Tibial nerve (tissue), 4 donors: Measurements from ENCODE around the gene SH3RF2.

Experiments
- CTCF ChIP-seq, 5 experiments: fragments of 200-600 bp in 3 of 5; fragments of 450-650 bp in 2 of 5; sonication (generic) in 3 of 5; IDR thresholded peaks; one replicate each; pipeline ENCODE4 v1.5.1; 2016 to 2019; ENCODE audit warnings: antibody characterized with exemption in 5 of 5, mild to moderate bottlenecking in 3 of 5, moderate library complexity in 2 of 5
- EP300 ChIP-seq, 2 donors: sonication (generic); formaldehyde crosslinking; IDR thresholded peaks; one replicate each; pipeline ENCODE4 v1.6.1; 2017; ENCODE audit warnings: antibody characterized with exemption in 2 of 2, mild to moderate bottlenecking in 1 of 2
- POLR2A ChIP-seq, 2 donors: fragments of 450-650 bp; IDR thresholded peaks; one replicate each; pipeline ENCODE4 v1.6.1; 2017; ENCODE audit warnings: antibody characterized with exemption in 2 of 2, mild to moderate bottlenecking in 2 of 2, moderate library complexity in 2 of 2

- no peak for TF ChIP-seq CTCF (IDR thresholded peaks at IDR 0.05)
- no peak for TF ChIP-seq POLR2A (IDR thresholded peaks at IDR 0.05)
- TF ChIP-seq EP300 (IDR thresholded peaks at IDR 0.05), result no peak
These were observed 70.9 kb downstream of the SH3RF2 start for GRCh38 chr5:146007270-146007669.
